H9 (cell line): ENCODE data around the gene CDH3. TPM values are rescaled to one million over a fixed set of nuclear protein-coding genes. Genes with fewer than 3 reads are reported as not detected.

Experiments used
- DNase-seq: peaks from one replicate; pipeline ENCODE4 v3.0.0-alpha.2; 2017
- H2AFZ ChIP-seq: one replicate; pipeline ENCODE4 v1.6.1; 2013; ENCODE audit warnings: mild to moderate bottlenecking, low read length, control low read depth, moderate library complexity
- H2AK5ac ChIP-seq: 2 replicates; pipeline ENCODE4 v1.6.1; 2013; ENCODE audit warnings: low read length, control low read depth, mixed read lengths; ENCODE audit not compliant: insufficient read length
- H2BK120ac ChIP-seq: one replicate; pipeline ENCODE4 v1.6.1; 2013; ENCODE audit warnings: low read depth, mild to moderate bottlenecking, low read length, control low read depth, inconsistent platforms; ENCODE audit not compliant: poor library complexity, severe bottlenecking
- H2BK12ac ChIP-seq: 2 replicates; pipeline ENCODE4 v1.6.1; 2013; ENCODE audit warnings: low read length, control low read depth, mixed read lengths, low read depth; ENCODE audit not compliant: insufficient read length
- H2BK15ac ChIP-seq: 2 replicates; pipeline ENCODE4 v1.6.1; 2013; ENCODE audit warnings: low read depth, low read length, control low read depth
- H2BK20ac ChIP-seq: one replicate; pipeline ENCODE4 v1.6.1; 2013; ENCODE audit warnings: low read depth, mild to moderate bottlenecking, low read length, control low read depth, inconsistent platforms; ENCODE audit not compliant: poor library complexity, severe bottlenecking
- H2BK5ac ChIP-seq: 2 replicates; pipeline ENCODE4 v1.6.1; 2013; ENCODE audit warnings: low read length, control low read depth, mixed read lengths; ENCODE audit not compliant: insufficient read length
- H3K14ac ChIP-seq: 2 replicates; pipeline ENCODE4 v1.6.1; 2013; ENCODE audit warnings: low read length, control low read depth; ENCODE audit not compliant: insufficient read depth
- H3K18ac ChIP-seq: 2 replicates; pipeline ENCODE4 v1.6.1; 2013; ENCODE audit warnings: low read depth, mild to moderate bottlenecking, mixed read lengths, low read length, control low read depth; ENCODE audit not compliant: insufficient read length
- H3K23ac ChIP-seq: 2 replicates; pipeline ENCODE4 v1.6.1; 2013; ENCODE audit warnings: low read length, control low read depth, mixed read lengths, low read depth; ENCODE audit not compliant: insufficient read length
- H3K23me2 ChIP-seq: 2 replicates; pipeline ENCODE4 v1.6.1; 2013; ENCODE audit warnings: low read depth, mild to moderate bottlenecking, mixed read lengths, low read length, control low read depth; ENCODE audit not compliant: insufficient read length, poor library complexity, severe bottlenecking
- H3K27ac ChIP-seq: 2 replicates; pipeline ENCODE4 v1.5.1; 2013; ENCODE audit warnings: low read length, control low read depth, mixed read lengths, low read depth; ENCODE audit not compliant: insufficient read length
- H3K27me3 ChIP-seq: 2 replicates; pipeline ENCODE4 v1.6.1; 2013; ENCODE audit warnings: low read length, control low read depth, inconsistent platforms; ENCODE audit not compliant: insufficient read depth
- H3K4ac ChIP-seq: 2 replicates; pipeline ENCODE4 v1.6.1; 2013; ENCODE audit warnings: low read depth, mild to moderate bottlenecking, control low read depth, inconsistent platforms, low read length, moderate library complexity
- H3K4me1 ChIP-seq: 2 replicates; pipeline ENCODE4 v1.6.1; 2013; ENCODE audit warnings: low read length, control low read depth, inconsistent platforms; ENCODE audit not compliant: insufficient read depth
- H3K4me2 ChIP-seq: 2 replicates; pipeline ENCODE4 v1.6.1; 2013; ENCODE audit warnings: low read length, control low read depth, mixed read lengths; ENCODE audit not compliant: insufficient read length, insufficient read depth
- H3K56ac ChIP-seq: 2 replicates; pipeline ENCODE4 v1.6.1; 2013; ENCODE audit warnings: low read depth, mild to moderate bottlenecking, mixed read lengths, low read length, control low read depth; ENCODE audit not compliant: insufficient read length
- H3K79me1 ChIP-seq: 2 replicates; pipeline ENCODE4 v1.6.1; 2013; ENCODE audit warnings: low read depth, mild to moderate bottlenecking, moderate library complexity, low read length, control low read depth, inconsistent platforms; ENCODE audit not compliant: insufficient read depth, poor library complexity, severe bottlenecking
- H3K79me2 ChIP-seq: 2 replicates; pipeline ENCODE4 v1.6.1; 2013; ENCODE audit warnings: low read length, control low read depth, inconsistent platforms; ENCODE audit not compliant: insufficient read depth
- H3K9ac ChIP-seq: 2 replicates; pipeline ENCODE4 v1.6.1; 2013; ENCODE audit warnings: low read length, control low read depth, mixed read lengths; ENCODE audit not compliant: insufficient read length; ENCODE audit errors: extremely low read depth
- H3K9me3 ChIP-seq: one replicate; pipeline ENCODE4 v1.6.1; 2013; ENCODE audit warnings: low read depth, low read length, inconsistent platforms; ENCODE audit not compliant: control insufficient read depth
- H3T11ph ChIP-seq: one replicate; pipeline ENCODE4 v1.6.1; 2013; ENCODE audit warnings: mild to moderate bottlenecking, low read length, control low read depth, inconsistent platforms
- H4K20me1 ChIP-seq: one replicate; pipeline ENCODE4 v1.6.1; 2013; ENCODE audit not compliant: control insufficient read depth, insufficient read length, insufficient read depth
- H4K5ac ChIP-seq: 2 replicates; pipeline ENCODE4 v1.6.1; 2013; ENCODE audit warnings: low read depth, mild to moderate bottlenecking, mixed read lengths, low read length, control low read depth; ENCODE audit not compliant: insufficient read length
- H4K8ac ChIP-seq: replicated peaks from 2 replicates; pipeline ENCODE4 v1.6.1; 2013; ENCODE audit warnings: low read length, control low read depth, mixed read lengths, low read depth; ENCODE audit not compliant: insufficient read length
- H4K91ac ChIP-seq: 2 replicates; pipeline ENCODE4 v1.6.1; 2013; ENCODE audit warnings: low read depth, mild to moderate bottlenecking, moderate library complexity, mixed read lengths, low read length, control low read depth; ENCODE audit not compliant: insufficient read length
- H3K27ac Mint-ChIP-seq, 3 experiments: 2 replicates in 2 of 3; 3 replicates in 1 of 3; pipeline ENCODE4 v1.8.0; 2020 to 2021; ENCODE audit warnings: mixed read lengths in 3 of 3, mild to moderate bottlenecking in 1 of 3, moderate library complexity in 1 of 3
- H3K27me3 Mint-ChIP-seq: 2 replicates; pipeline ENCODE4 v1.8.0; 2021; ENCODE audit warnings: low read depth, mild to moderate bottlenecking, moderate library complexity, mixed read lengths
- H3K36me3 Mint-ChIP-seq, 3 experiments: 2 replicates in 2 of 3; 3 replicates in 1 of 3; pipeline ENCODE4 v1.8.0; 2020 to 2021; ENCODE audit warnings: low read depth in 3 of 3, mixed read lengths in 3 of 3; ENCODE audit not compliant: insufficient read depth in 1 of 3
- H3K4me1 Mint-ChIP-seq, 2 experiments: 2 replicates each; pipeline ENCODE4 v1.8.0; 2020; ENCODE audit warnings: mixed read lengths in 2 of 2
- H3K4me3 Mint-ChIP-seq, 2 experiments: 2 replicates in 1 of 2; 3 replicates in 1 of 2; pipeline ENCODE4 v1.8.0; 2020 to 2021; ENCODE audit warnings: mild to moderate bottlenecking in 2 of 2, mixed read lengths in 2 of 2, moderate library complexity in 1 of 2
- H3K9me3 Mint-ChIP-seq, 2 experiments: 2 replicates in 1 of 2; 3 replicates in 1 of 2; pipeline ENCODE4 v1.8.0; 2020; ENCODE audit warnings: mild to moderate bottlenecking in 2 of 2, mixed read lengths in 2 of 2, moderate library complexity in 1 of 2
- CTCF ChIP-seq: fragments of 200-600 bp; sonication (generic); conservative IDR thresholded peaks from 3 replicates; pipeline ENCODE4 v1.8.0; 2021; ENCODE audit warnings: antibody characterized with exemption, mild to moderate bottlenecking
- WGBS: extraction: QIAGEN DNeasy Blood & Tissue Kit; methylation state at CpG from one replicate; pipeline ENCODE4 v1.1.7; 2013; ENCODE audit warnings: missing lambda C conversion rate, low lambda C conversion rate, mixed read lengths; ENCODE audit not compliant: insufficient read length; ENCODE audit errors: extremely low coverage; 5-methylcytosine and 5-hydroxymethylcytosine counted together
- total RNA-seq: library from RNA; stranded (reverse); gene quantifications from 2 replicates; pipeline ENCODE4 v1.2.1, GENCODE V29; 2021

CDH3 gene
- total RNA-seq, 1 experiment from 2014 or later = 97.2 TPM

- H2BK12ac ChIP-seq = no peak overlapping the region
- no peak overlapping the region for H3K23ac ChIP-seq
- no peaks in the 10 kb centered on the region for H3K9me3 ChIP-seq
- H3K14ac ChIP-seq = no peak overlapping the region
- Mint-ChIP-seq H3K27ac (no peak overlapping the region), H3K4me1 (peaks cover 7 to 12% of the 10 kb centered on the region in 2 experiments; a peak in 3 of 4 replicates), H3K27me3 (no peaks in the 10 kb centered on the region), H3K4me3 (no peak overlapping the region), H3K9me3 (no peaks in the 10 kb centered on the region), H3K36me3 (peaks cover 3 to 13% (median 10%) of the 10 kb centered on the region in 3 experiments)
- H4K8ac ChIP-seq = no peak overlapping the region
- H3K4me2 ChIP-seq = no peak overlapping the region
- no peak overlapping the region for H4K91ac ChIP-seq
- H4K5ac ChIP-seq = no peak overlapping the region
- H2BK15ac ChIP-seq = no peak overlapping the region
- no peak overlapping the region for H3K9ac ChIP-seq
- no peak for DNase-seq
- no peak overlapping the region for H3K18ac ChIP-seq
- H2BK120ac ChIP-seq = no peak overlapping the region
- TF ChIP-seq CTCF = no peak
- H3K27me3 ChIP-seq = no peaks in the 10 kb centered on the region
- no peak overlapping the region for H2AFZ ChIP-seq
- H3K4ac ChIP-seq = no peak overlapping the region
- peaks cover 2% of the 10 kb centered on the region for H3K79me1 ChIP-seq
- peaks cover 6% of the 10 kb centered on the region; the same call in 1 of the 2 replicates for H3K79me2 ChIP-seq
- no peaks in the 10 kb centered on the region for H4K20me1 ChIP-seq
- H3T11ph ChIP-seq = no peak overlapping the region
- no peak overlapping the region for H3K56ac ChIP-seq
- no peak overlapping the region for H2BK20ac ChIP-seq
- WGBS = no CpG with 5 or more reads among the region's 1 CpG
- H3K23me2 ChIP-seq = no peaks in the 10 kb centered on the region
- H3K4me1 ChIP-seq = no peaks in the 10 kb centered on the region
- no peak overlapping the region for H2AK5ac ChIP-seq
- no peak overlapping the region for H3K27ac ChIP-seq
- no peak overlapping the region for H2BK5ac ChIP-seq
These were observed 16.9 kb downstream of the CDH3 start for GRCh38 chr16:68662035-68662434.
